Measurements from ENCODE around the gene NR0B2. TPM values are rescaled to one million over a fixed set of nuclear protein-coding genes. Genes with fewer than 3 reads are reported as not detected.

The NR0B2 gene
- total RNA-seq, 1 donor from 2014 or later: not detected

- peak overlapping the region; percentile 88 for H3K27ac ChIP-seq (ENCODE audit: low read depth, low read length)
- H3K4me3 Mint-ChIP-seq (ENCODE audit: unreplicated experiment): peak overlapping the region; percentile 95
- TF ChIP-seq EZH2 (IDR thresholded peaks at IDR 0.05; ENCODE audit: insufficient read depth, low read length): no peak
- no peak for TF ChIP-seq CTCF (IDR thresholded peaks at IDR 0.05; ENCODE audit: insufficient read depth, low read depth, low read length)
Measured at GRCh38 chr1:26900815-26901511, 12.8 kb downstream of the NR0B2 start.

GRCh38 chr1:26900001-26900814 lies 13.6 kb downstream of the NR0B2 start, which contains the start of gene GPATCH3:
TSS of gene GPATCH3 (minus strand) at chr1:26900467. CDS start at chr1:26900442, 25 bp downstream.
- no peaks in the 10 kb centered on the region for H3K36me3 Mint-ChIP-seq (ENCODE audit: low read depth, unreplicated experiment)
- peak; percentile 82 for FAIRE-seq
- DNase-seq (ENCODE audit: low read depth): peak; percentile 78

More at GRCh38 chr1:26900815-26901511, 12.8 kb downstream of the NR0B2 start:
- Histone ChIP-seq H3K4me1 (ENCODE audit: insufficient read depth, low read length) (peaks cover 12% of the 10 kb centered on the region), H3K79me2 (ENCODE audit: insufficient read depth, low read length) (peaks cover 33% of the 10 kb centered on the region), H3K9me3 (ENCODE audit: insufficient read depth, low read depth, low read length) (no peaks in the 10 kb centered on the region), H3K36me3 (ENCODE audit: insufficient read depth, low read length) (peaks cover 1% of the 10 kb centered on the region), H4K20me1 (ENCODE audit: insufficient read depth, low read length) (no peaks in the 10 kb centered on the region), H2AFZ (ENCODE audit: low read depth, low read length) (peak overlapping the region; percentile 78), H3K9ac (ENCODE audit: low read length) (peak overlapping the region; percentile 93), H3K4me2 (ENCODE audit: low read length) (peak overlapping the region; percentile 92), H3K4me3 (ENCODE audit: insufficient read depth, low read depth, low read length) (peak overlapping the region; percentile 79), H3K27me3 (ENCODE audit: insufficient read depth, low read length) (no peaks in the 10 kb centered on the region)
- FAIRE-seq (peak; percentile 45), DNase-seq (ENCODE audit: low read depth) (no peak)
- Mint-ChIP-seq H3K36me3 (ENCODE audit: low read depth, unreplicated experiment) (no peaks in the 10 kb centered on the region), H3K9me3 (ENCODE audit: unreplicated experiment) (no peaks in the 10 kb centered on the region), H3K27ac (ENCODE audit: unreplicated experiment) (peak overlapping the region; percentile 83), H3K27me3 (ENCODE audit: low read depth, unreplicated experiment) (no peaks in the 10 kb centered on the region), H3K4me1 (ENCODE audit: low read depth, unreplicated experiment) (peaks cover 4% of the 10 kb centered on the region)

More at GRCh38 chr1:26900001-26900814, 13.6 kb downstream of the NR0B2 start, which contains the start of gene GPATCH3:
- Histone ChIP-seq H3K36me3 (ENCODE audit: insufficient read depth, low read length) (peaks cover 4% of the 10 kb centered on the region), H3K9ac (ENCODE audit: low read length) (peak within 1 kb of the TSS; percentile 93), H3K4me3 (ENCODE audit: insufficient read depth, low read depth, low read length) (peak within 1 kb of the TSS; percentile 79), H3K9me3 (ENCODE audit: insufficient read depth, low read depth, low read length) (no peaks in the 10 kb centered on the region), H2AFZ (ENCODE audit: low read depth, low read length) (peak within 1 kb of the TSS; percentile 78), H4K20me1 (ENCODE audit: insufficient read depth, low read length) (no peaks in the 10 kb centered on the region), H3K27me3 (ENCODE audit: insufficient read depth, low read length) (no peaks in the 10 kb centered on the region), H3K4me2 (ENCODE audit: low read length) (peak within 1 kb of the TSS; percentile 92), H3K27ac (ENCODE audit: low read depth, low read length) (peak within 1 kb of the TSS; percentile 88), H3K4me1 (ENCODE audit: insufficient read depth, low read length) (peaks cover 12% of the 10 kb centered on the region), H3K79me2 (ENCODE audit: insufficient read depth, low read length) (peaks cover 33% of the 10 kb centered on the region)
- Mint-ChIP-seq H3K4me1 (ENCODE audit: low read depth, unreplicated experiment) (peaks cover 4% of the 10 kb centered on the region), H3K27ac (ENCODE audit: unreplicated experiment) (peak within 1 kb of the TSS; percentile 83), H3K9me3 (ENCODE audit: unreplicated experiment) (no peaks in the 10 kb centered on the region), H3K4me3 (ENCODE audit: unreplicated experiment) (peak within 1 kb of the TSS; percentile 95), H3K27me3 (ENCODE audit: low read depth, unreplicated experiment) (no peaks in the 10 kb centered on the region)
- TF ChIP-seq CTCF (IDR thresholded peaks at IDR 0.05; ENCODE audit: insufficient read depth, low read depth, low read length) (no peak), EZH2 (IDR thresholded peaks at IDR 0.05; ENCODE audit: insufficient read depth, low read length) (no peak)

Measured in astrocyte (in vitro differentiated cells and primary cell).